ENCODE measurements around the gene TEX29.

The TEX29 gene

GRCh38 chr13:111291908-111292307 lies 28.5 kb upstream of the TEX29 start:
- Histone ChIP-seq H2AFZ (ENCODE audit: low read depth, low read length) (no peak overlapping the region), H3K27me3 (ENCODE audit: insufficient read depth, low read length, poor library complexity) (no peaks in the 10 kb centered on the region), H3K9ac (ENCODE audit: low read depth, low read length) (no peak overlapping the region), H3K4me3 (ENCODE audit: low read depth in 1 of 2, low read length in 2 of 2) (no peak overlapping the region), H3K4me2 (ENCODE audit: insufficient read depth, low read length) (no peak overlapping the region), H3K4me1 (ENCODE audit: insufficient read depth, low read length) (peaks cover 5% of the 10 kb centered on the region; the same call in 1 of the 2 replicates), H3K79me2 (ENCODE audit: insufficient read depth, low read length) (no peaks in the 10 kb centered on the region), H3K9me3 (ENCODE audit: insufficient read depth, low read length, severe bottlenecking) (no peaks in the 10 kb centered on the region), H3K27ac (ENCODE audit: low read length) (no peak overlapping the region), H4K20me1 (ENCODE audit: insufficient read depth, low read length) (peaks cover 37% of the 10 kb centered on the region), H3K36me3 (ENCODE audit: insufficient read depth, low read length) (peaks cover 92% of the 10 kb centered on the region)
- ATAC-seq (ENCODE audit: insufficient read depth, low read depth), result no peak
- TF ChIP-seq CTCF (IDR thresholded peaks at IDR 0.05; ENCODE audit: borderline replicate concordance, extremely low read depth, low read length, poor library complexity, severe bottlenecking) (no peak), EZH2 (IDR thresholded peaks at IDR 0.05; ENCODE audit: borderline replicate concordance, low read depth, low read length, severe bottlenecking) (no peak)
- no peak for DNase-seq

GRCh38 chr13:111292710-111293485 lies 27.5 kb upstream of the TEX29 start:
- H3K9me3 ChIP-seq (ENCODE audit: insufficient read depth, low read length, severe bottlenecking), result no peaks in the 10 kb centered on the region
- TF ChIP-seq CTCF (IDR thresholded peaks at IDR 0.05; ENCODE audit: borderline replicate concordance, extremely low read depth, low read length, poor library complexity, severe bottlenecking) (no peak), EZH2 (IDR thresholded peaks at IDR 0.05; ENCODE audit: borderline replicate concordance, low read depth, low read length, severe bottlenecking) (no peak)
- no peak overlapping the region for H3K4me2 ChIP-seq (ENCODE audit: insufficient read depth, low read length)
- H3K27ac ChIP-seq (ENCODE audit: low read length), result no peak overlapping the region
- H3K36me3 ChIP-seq (ENCODE audit: insufficient read depth, low read length), result peaks cover 92% of the 10 kb centered on the region
- H3K27me3 ChIP-seq (ENCODE audit: insufficient read depth, low read length, poor library complexity), result no peaks in the 10 kb centered on the region
- no peak overlapping the region for H2AFZ ChIP-seq (ENCODE audit: low read depth, low read length)
- H3K79me2 ChIP-seq (ENCODE audit: insufficient read depth, low read length), result no peaks in the 10 kb centered on the region
- peaks cover 5% of the 10 kb centered on the region; the same call in 1 of the 2 replicates for H3K4me1 ChIP-seq (ENCODE audit: insufficient read depth, low read length)
- ATAC-seq (ENCODE audit: insufficient read depth, low read depth) (no peak), DNase-seq (no peak)
- H3K4me3 ChIP-seq (ENCODE audit: low read depth in 1 of 2, low read length in 2 of 2), result no peak overlapping the region
- H4K20me1 ChIP-seq (ENCODE audit: insufficient read depth, low read length), result peaks cover 38% of the 10 kb centered on the region
- no peak overlapping the region for H3K9ac ChIP-seq (ENCODE audit: low read depth, low read length)

- peaks cover 5% of the 10 kb centered on the region; the same call in 1 of the 2 replicates for H3K4me1 ChIP-seq (ENCODE audit: insufficient read depth, low read length)
- ATAC-seq (ENCODE audit: insufficient read depth, low read depth) (peak; percentile 17; the same call in 1 of the 3 replicates), DNase-seq (no peak)
- no peak overlapping the region for H3K4me3 ChIP-seq (ENCODE audit: low read depth in 1 of 2, low read length in 2 of 2)
- no peak overlapping the region for H3K27ac ChIP-seq (ENCODE audit: low read length)
- no peak overlapping the region for H2AFZ ChIP-seq (ENCODE audit: low read depth, low read length)
- H3K36me3 ChIP-seq (ENCODE audit: insufficient read depth, low read length), result peaks cover 96% of the 10 kb centered on the region
- no peak overlapping the region for H3K9ac ChIP-seq (ENCODE audit: low read depth, low read length)
- H3K27me3 ChIP-seq (ENCODE audit: insufficient read depth, low read length, poor library complexity), result no peaks in the 10 kb centered on the region
- no peaks in the 10 kb centered on the region for H3K9me3 ChIP-seq (ENCODE audit: insufficient read depth, low read length, severe bottlenecking)
- TF ChIP-seq EZH2 (IDR thresholded peaks at IDR 0.05; ENCODE audit: borderline replicate concordance, low read depth, low read length, severe bottlenecking) (no peak), CTCF (IDR thresholded peaks at IDR 0.05; ENCODE audit: borderline replicate concordance, extremely low read depth, low read length, poor library complexity, severe bottlenecking) (no peak)
- H4K20me1 ChIP-seq (ENCODE audit: insufficient read depth, low read length), result peaks cover 43% of the 10 kb centered on the region
- H3K4me2 ChIP-seq (ENCODE audit: insufficient read depth, low read length), result no peak overlapping the region
- peaks cover 2% of the 10 kb centered on the region; the same call in 1 of the 2 replicates for H3K79me2 ChIP-seq (ENCODE audit: insufficient read depth, low read length)
Observed at GRCh38 chr13:111295886-111296285, 24.6 kb upstream of the TEX29 start.
